NT2/D1 (cell line): ENCODE results near the gene CHIC1.
"Not testable (repeated sequence)": the region's sequence is repeated elsewhere in the genome, so short reads cannot be mapped to it uniquely, and the experiment has no call there.

ENCODE experiments used
- SUZ12 ChIP-seq: IDR thresholded peaks from 2 replicates; pipeline ENCODE4 v1.6.1; 2011; ENCODE audit not compliant: insufficient read length, insufficient read depth; ENCODE audit errors: extremely low read depth
- ZNF274 ChIP-seq: IDR thresholded peaks from 2 replicates; pipeline ENCODE4 v1.6.1; 2011; ENCODE audit warnings: mild to moderate bottlenecking, low read depth, low read length

GRCh38 chrX:73597758-73598157 is 34.8 kb downstream of the CHIC1 start:
- TF ChIP-seq ZNF274, SUZ12: not testable (repeated sequence)
